22Rv1 (cell line): ENCODE measurements around the gene ADGRB2.

ENCODE experiments used
- H3K27ac ChIP-seq: fragments of 450-650 bp; 2 replicates; pipeline ENCODE4 v1.5.1; 2017
- ZFX ChIP-seq: fragments of 450-650 bp; IDR thresholded peaks from 2 replicates; pipeline ENCODE4 v1.6.1; 2017; ENCODE audit warnings: antibody characterized with exemption, borderline replicate concordance
- TF ChIP-seq, protein P1 (sequence below): fragments of 450-650 bp; IDR thresholded peaks from 2 replicates; pipeline ENCODE4 v1.5.1; 2017; ENCODE audit warnings: mild to moderate bottlenecking

Gene ADGRB2

DNA sequence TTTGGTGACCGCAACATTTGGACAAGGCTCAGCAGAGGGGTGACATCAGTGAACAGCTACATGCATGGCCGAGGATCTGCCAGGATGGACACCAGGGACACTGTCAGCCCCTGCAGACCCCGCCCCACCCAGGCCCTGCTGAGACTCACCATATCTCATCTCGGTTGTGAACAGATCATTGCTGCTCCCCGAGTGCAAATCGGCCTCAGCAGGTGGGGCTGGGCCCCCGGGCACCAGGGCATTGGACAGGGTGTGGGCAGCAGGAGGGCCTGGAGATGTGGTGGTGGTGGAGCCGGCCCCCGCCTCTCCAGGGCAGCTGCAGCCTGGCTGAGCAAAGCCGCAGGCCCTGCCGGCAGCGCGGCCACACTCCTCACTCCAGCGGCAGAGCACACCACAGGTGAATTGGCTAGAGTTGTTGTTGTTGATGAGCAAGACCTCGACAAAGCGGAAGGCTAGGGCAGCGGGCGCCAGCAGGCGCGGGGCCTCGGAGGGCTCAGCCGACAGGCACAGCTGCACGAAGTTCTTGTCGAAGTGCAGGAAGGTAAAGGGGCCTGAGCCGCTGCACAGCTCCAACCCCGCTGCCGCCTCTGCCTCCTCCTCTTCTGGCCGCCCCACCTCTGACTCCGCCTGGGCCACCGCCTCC lies 8.2 kb downstream of the ADGRB2 start:
- no peak overlapping the region for H3K27ac ChIP-seq
- no peak for TF ChIP-seq ZFX
- TF ChIP-seq, protein P1, sequence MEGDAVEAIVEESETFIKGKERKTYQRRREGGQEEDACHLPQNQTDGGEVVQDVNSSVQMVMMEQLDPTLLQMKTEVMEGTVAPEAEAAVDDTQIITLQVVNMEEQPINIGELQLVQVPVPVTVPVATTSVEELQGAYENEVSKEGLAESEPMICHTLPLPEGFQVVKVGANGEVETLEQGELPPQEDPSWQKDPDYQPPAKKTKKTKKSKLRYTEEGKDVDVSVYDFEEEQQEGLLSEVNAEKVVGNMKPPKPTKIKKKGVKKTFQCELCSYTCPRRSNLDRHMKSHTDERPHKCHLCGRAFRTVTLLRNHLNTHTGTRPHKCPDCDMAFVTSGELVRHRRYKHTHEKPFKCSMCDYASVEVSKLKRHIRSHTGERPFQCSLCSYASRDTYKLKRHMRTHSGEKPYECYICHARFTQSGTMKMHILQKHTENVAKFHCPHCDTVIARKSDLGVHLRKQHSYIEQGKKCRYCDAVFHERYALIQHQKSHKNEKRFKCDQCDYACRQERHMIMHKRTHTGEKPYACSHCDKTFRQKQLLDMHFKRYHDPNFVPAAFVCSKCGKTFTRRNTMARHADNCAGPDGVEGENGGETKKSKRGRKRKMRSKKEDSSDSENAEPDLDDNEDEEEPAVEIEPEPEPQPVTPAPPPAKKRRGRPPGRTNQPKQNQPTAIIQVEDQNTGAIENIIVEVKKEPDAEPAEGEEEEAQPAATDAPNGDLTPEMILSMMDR = no peak

DNA sequence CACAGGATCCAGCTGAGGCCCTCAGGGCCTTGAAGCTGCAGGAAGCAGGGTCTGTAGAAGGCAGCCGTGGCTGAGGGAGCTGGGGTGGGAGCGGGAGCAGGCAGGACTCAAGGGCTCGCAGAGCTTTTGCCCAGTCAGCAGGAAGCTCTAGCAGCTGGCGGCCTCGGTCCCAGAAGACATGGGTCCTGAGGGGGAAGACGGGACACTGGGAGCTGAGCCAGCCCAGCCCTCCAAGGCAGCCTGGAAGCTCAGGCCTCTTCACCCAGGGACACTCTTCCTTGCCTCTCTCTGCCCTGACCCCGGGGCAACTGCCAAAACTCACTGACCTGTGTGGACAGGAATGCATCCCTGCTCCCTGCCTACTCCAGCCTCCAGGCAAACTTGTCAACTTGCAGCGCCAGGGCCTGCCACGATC lies 8.9 kb downstream of the ADGRB2 start:
- no peak overlapping the region for H3K27ac ChIP-seq
- no peak for TF ChIP-seq ZFX
- TF ChIP-seq, protein P1 = no peak

GRCh38 chr1:31754397-31754796 lies 9.7 kb downstream of the ADGRB2 start:
- TF ChIP-seq, protein P1 = no peak
- no peak for TF ChIP-seq ZFX
- no peak overlapping the region for H3K27ac ChIP-seq

DNA sequence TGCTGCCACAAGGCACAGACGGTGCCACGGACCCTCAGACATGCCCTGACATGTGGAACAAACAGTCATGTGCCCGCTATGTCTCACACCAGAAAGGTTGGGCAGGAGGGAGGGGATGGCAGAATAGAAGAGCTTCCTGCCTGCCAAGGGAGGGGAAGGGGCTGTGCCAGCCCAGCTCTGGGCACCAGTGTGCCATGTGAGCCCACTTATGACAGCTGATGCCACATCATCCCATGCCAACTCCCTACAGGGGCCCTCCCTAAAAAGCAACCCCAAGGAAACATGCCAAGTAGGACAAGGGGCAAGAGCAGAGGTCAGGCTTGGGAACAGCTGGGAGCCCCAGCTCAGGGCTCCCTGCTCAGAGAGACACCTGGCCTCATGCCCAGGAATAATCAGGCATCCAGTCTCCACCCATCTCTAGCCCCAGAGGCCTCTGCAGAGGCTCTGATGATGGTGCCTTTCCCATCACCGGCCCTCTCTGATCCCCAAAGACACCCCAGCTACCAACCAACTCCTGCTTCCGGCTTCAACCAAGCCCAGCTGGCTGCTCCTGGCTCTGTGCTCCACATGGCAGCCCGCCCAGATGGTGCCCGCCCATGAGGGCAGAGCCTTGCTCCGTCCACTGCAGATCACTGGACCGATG lies 10.3 kb downstream of the ADGRB2 start:
- TF ChIP-seq, protein P1 = no peak
- TF ChIP-seq ZFX = no peak
- H3K27ac ChIP-seq = no peak overlapping the region

DNA sequence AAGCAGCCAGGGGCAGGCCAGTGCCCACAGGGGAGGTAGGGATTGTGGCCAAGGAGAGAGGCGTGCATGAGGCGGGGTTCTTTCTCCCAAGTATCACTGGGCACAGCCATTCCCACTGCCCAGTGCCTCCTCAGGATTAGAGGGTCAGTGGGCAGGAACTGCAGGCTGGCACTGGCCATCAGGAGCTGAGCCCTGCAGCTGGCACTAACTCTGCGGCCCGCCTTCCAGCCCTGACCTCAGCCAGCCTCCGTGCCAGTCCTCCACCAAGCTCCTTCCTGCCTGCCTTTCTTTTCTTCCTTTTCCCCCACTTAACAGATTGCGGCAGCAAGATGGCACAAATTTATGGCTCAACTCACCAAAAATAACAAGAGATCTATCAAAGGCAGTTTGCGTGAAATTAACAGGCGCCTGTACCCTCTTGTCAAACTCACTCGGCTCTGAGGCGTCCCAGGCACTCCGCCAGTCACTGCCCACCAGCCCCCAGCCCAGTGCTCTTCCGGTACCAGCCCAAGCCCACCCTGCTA lies 11.1 kb downstream of the ADGRB2 start:
- no peak for TF ChIP-seq ZFX
- TF ChIP-seq, protein P1 = no peak
- no peak overlapping the region for H3K27ac ChIP-seq

- TF ChIP-seq, protein P1 = no peak
- TF ChIP-seq ZFX = no peak
- H3K27ac ChIP-seq = no peak overlapping the region
Measured at GRCh38 chr1:31752258-31752657, 11.9 kb downstream of the ADGRB2 start.

GRCh38 chr1:31751822-31752241 lies 12.3 kb downstream of the ADGRB2 start:
- TF ChIP-seq ZFX = no peak
- TF ChIP-seq, protein P1 = no peak
- H3K27ac ChIP-seq = no peak overlapping the region
